Fibroblast of peridontal ligament (primary cell): ENCODE data around the gene KRT85.

Experiments used
- DNase-seq: peaks from one replicate; pipeline ENCODE4 v3.0.0-alpha.2; 2010; ENCODE audit errors: extremely low read depth

The KRT85 gene

GRCh38 chr12:52394836-52395405 is 27.6 kb upstream of the KRT85 start:
- no peak for DNase-seq

- DNase-seq, result no peak
Observed at GRCh38 chr12:52392465-52393007, 25.3 kb upstream of the KRT85 start.

- no peak for DNase-seq
Observed at GRCh38 chr12:52391618-52392002, 24.3 kb upstream of the KRT85 start.

- no peak for DNase-seq
Observed at GRCh38 chr12:52390739-52391617, 23.7 kb upstream of the KRT85 start.

- no peak for DNase-seq
Observed at GRCh38 chr12:52389313-52390207, 22.3 kb upstream of the KRT85 start.

- DNase-seq, result no peak
Observed at GRCh38 chr12:52387859-52388258, 20.6 kb upstream of the KRT85 start.

- DNase-seq, result no peak
Observed at GRCh38 chr12:52385226-52385702, 18.0 kb upstream of the KRT85 start, which contains the start of gene KRT84. KRT84 (minus strand) TSS chr12:52385652; CDS start chr12:52385585, 67 bp downstream.

GRCh38 chr12:52383331-52383730 is 16.1 kb upstream of the KRT85 start:
- no peak for DNase-seq

- DNase-seq, result no peak
Observed at GRCh38 chr12:52382854-52383253, 15.6 kb upstream of the KRT85 start.

GRCh38 chr12:52381206-52381605 is 13.9 kb upstream of the KRT85 start:
- DNase-seq, result no peak

- no peak for DNase-seq
Observed at GRCh38 chr12:52380271-52380694, 13.0 kb upstream of the KRT85 start.

- DNase-seq, result no peak
Observed at GRCh38 chr12:52379536-52379935, 12.3 kb upstream of the KRT85 start.

GRCh38 chr12:52378091-52378490 is 10.8 kb upstream of the KRT85 start:
- DNase-seq, result no peak

GRCh38 chr12:52377266-52377665 is 10.0 kb upstream of the KRT85 start:
- DNase-seq, result no peak

GRCh38 chr12:52372216-52373154 is 5.2 kb upstream of the KRT85 start:
- peak; percentile 94 for DNase-seq

GRCh38 chr12:52371716-52372115 is 4.4 kb upstream of the KRT85 start:
- DNase-seq, result no peak

GRCh38 chr12:52370926-52371608 is 3.8 kb upstream of the KRT85 start:
- DNase-seq, result peak; percentile 92

- no peak for DNase-seq
Observed at GRCh38 chr12:52369809-52370208, 2.5 kb upstream of the KRT85 start.

- no peak for DNase-seq
Observed at GRCh38 chr12:52369211-52369610, 1.9 kb upstream of the KRT85 start.

- no peak for DNase-seq
Observed at GRCh38 chr12:52368508-52368907, 1.2 kb upstream of the KRT85 start.
